Hematopoietic multipotent progenitor cell treated with erythropoietin and hydrocortisone succinate and interleukin-3 and kit ligand, for 15 days (in vitro differentiated cells): ENCODE results near the gene RABGAP1L.
A peak's percentile ranks its signal among the peaks of the same experiment; 100 is the strongest.
"Not testable (repeated sequence)": the region's sequence is repeated elsewhere in the genome, so short reads cannot be mapped to it uniquely, and the experiment has no call there.

Experiments
- DNase-seq: peaks from one replicate; pipeline ENCODE4 v3.0.0-alpha.2; 2015; ENCODE audit warnings: low spot score

The RABGAP1L gene

DNA sequence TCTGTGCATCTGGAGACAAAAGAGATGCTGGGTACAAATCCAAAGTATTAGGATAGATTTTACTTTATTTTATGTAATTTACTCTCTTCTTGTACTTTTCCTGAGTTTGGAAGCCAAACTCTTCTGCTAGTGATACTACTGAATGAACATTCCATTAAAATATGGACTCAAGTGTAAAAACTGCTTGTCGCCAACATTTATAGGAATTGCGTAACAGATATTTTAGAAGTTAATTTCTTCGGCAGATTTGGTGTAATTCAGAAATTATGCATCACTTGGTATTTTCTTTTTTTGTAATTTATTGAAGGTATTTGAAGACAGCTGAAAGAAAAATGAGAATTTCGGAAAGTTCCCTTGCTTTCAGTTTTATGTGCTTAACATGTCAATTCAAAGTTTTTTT lies 137.0 kb downstream of the RABGAP1L start:
- DNase-seq: no peak

DNA sequence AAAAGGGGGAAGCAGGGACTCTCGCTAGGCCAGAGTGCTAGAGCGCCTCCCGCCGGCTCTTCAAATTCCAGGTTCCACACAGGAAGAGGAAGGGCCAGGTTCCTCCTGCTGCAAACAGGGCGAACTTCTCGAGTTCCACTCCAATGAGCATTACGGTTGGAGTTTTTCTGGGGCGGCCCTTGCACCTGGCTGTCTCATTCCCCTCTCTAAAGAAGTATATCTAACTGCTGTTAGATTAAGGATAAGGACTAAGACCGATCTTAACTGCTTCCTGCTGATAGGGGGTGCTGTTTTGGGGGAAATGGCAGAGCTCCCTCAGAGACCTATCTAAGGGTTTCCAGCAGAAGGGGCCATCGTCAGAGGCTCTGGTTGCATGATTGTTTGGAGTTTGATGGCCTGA lies 138.0 kb downstream of the RABGAP1L start:
- no peak for DNase-seq

DNA sequence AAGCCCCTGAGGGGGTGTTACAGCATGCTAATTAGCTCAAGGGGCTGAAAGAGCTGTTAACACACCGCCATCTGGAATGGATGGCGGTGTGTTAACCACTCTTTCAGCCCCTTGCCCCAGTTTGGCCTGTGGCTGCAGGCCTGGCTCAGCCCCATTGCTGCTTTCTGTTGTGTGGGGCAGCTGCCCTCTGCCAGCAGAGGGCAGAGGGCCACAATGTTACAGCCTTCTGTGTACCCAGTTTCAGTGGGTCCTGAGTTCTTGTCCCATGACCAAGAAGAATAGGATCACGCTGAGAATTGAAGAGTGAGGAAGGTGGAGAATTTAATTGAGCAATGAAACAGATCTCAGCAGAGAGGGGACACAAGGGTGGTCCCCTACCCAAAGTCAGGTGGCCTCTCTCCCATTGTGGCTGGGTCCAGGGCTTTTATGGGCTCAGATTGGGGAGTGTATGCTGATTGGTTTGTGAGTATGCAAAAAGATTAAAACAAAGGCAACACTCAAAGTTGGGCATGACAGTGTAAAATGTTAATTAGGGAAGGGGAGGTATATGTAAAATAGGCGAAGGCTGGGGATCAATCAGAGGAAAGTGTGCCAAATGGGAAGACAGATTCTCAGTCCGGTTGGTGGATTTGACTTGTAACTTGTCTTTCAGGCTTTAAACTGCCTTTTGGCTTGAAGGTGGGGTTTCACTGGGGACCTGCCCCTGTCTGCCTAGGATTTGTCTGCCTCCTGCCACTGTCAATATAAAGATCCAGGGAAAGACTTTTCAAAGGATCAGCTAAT lies 142.2 kb downstream of the RABGAP1L start:
- no peak for DNase-seq

DNA sequence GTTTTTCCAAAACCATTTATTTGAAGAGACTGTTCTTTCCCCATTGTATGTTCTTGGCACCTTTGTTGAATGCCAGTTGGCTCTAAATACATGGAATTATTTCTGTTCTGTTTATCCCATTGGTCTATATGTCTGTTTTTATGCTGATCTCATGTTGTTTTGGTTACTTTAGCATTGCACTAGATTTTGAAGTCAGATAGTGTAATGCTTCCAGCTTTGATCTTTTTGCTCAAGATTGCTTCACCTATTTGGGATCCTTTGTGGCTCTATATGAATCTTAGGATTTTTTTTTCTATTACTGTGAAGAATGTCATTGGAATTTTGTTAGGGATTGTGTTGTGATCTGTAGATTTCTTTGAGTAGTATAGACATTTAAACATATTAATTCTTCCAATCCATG lies 149.3 kb downstream of the RABGAP1L start:
- DNase-seq: no peak

DNA sequence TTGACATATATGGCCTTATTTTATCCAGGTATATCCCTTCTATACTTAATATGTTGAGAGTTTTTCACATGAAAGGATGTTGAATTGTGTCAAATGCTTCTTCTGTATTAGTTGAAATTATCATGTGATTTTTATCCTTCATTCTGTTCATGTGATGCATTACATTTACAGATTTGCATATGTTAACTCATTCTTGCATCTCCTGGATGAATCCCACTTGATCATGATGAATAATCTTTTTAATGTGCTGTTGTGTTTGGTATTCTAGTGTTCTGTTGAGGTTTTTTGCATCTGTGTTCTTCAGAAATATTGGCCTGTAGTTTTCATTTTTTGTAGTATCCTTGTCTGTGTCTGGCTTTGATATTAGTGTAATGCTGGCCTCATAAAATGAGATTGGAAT lies 150.2 kb downstream of the RABGAP1L start:
- DNase-seq: no peak

DNA sequence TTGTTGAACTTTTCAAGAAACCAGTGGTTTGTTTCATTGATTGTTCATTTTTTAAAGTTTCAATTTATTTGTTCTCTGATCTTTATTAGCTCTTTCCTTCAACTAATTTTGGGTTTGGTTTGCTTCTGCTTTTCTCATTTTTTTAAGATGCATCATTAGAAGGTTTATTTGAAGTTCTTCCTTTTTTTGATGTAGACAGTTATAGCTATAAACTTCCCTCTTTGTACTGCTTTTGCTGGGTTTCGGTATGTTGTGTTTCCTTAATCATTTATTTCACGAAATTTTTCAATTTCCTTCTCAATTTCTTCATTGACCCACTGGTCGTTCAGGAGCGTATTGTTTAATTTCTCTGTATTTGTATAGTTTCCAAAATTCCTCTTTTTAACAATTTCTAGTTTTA lies 155.1 kb downstream of the RABGAP1L start:
- no peak for DNase-seq

DNA sequence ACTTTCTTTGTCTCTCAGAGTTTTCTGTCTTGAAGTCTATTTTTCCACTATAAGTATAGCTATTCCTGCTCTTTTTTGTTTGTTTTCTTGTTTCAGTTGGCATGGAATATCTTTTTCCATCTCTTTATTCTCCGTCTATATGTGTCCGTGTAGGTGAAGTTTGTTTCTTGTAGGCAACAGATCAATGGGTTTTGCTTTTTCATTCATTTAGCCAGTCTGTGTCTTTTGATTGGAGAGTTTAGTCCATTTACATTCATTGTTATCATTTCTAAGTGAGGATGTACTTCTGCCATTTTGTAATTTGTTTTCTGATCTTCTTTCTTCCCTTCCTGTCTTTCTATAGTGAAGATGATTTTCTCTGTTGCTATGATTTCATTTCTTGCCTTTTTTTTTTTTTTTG lies 155.9 kb downstream of the RABGAP1L start:
- DNase-seq: no peak

DNA sequence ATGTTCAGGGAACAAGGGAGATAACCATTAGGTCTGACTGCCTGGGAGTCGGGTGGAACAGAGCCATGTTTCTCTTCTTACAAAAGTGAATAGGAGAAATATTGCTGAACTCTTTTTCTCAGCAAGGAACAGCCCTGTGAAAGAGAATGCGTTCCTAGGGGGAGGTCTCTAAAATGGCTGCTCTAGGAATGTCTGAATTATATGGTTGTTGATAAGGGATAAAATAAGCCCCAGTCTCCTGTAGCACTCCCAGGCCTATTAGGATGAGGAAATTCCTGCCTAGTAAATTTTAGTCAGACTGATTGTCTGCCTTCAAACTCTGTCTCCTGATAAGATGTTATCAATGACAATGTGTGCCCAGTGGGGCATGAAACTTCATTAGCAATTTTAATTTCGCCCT lies 161.6 kb downstream of the RABGAP1L start:
- not testable (repeated sequence) for DNase-seq

DNA sequence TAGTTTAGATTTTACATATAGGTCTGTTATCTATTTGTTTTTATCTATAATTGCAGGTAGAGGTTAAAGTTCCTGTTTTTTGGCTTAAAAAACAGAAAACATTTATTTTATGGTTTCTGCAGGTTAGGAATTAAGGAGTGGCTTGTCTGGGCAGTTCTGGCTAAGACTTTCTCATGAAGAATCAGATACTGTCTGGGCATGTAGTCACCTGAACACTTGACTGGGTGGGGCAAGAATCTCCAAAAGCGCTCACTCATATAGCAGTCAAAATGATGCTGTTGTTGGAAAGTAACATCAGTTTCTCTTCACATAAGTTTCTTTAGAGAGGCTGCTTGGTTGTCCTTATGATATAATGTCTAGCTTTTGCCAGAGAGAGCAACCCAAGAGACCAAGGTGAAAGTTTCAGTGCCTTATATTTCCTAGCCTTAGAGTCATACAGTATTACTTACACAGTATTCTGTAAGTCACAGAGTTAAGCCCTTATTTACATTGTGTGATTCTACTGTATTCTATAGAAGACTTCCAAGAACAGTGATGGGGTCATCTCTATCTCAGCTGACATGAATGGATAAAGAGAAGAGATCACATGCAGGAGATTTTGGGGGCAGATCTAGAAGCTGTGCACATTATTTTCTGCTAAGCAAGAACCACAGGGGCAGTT lies 163.0 kb downstream of the RABGAP1L start:
- DNase-seq: no peak

DNA sequence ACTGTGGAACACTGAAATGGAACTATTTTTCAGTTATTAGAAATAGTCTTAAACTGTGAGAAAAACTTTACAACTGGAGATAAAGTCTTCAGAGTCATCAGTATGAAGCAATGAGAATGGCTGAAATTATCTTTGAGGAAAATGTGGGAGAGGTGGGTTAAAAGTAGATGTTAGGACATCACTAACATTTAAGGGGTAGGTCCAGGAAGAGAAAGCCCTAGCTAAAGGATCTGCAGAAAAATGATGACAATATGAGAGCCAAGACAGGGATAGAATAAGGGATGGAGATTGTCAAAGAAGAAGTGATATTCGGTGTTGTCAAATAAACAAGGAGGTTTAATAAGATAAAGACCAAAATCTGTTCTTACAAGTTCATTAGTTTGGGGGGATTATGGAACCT lies 165.2 kb downstream of the RABGAP1L start:
- no peak for DNase-seq

DNA sequence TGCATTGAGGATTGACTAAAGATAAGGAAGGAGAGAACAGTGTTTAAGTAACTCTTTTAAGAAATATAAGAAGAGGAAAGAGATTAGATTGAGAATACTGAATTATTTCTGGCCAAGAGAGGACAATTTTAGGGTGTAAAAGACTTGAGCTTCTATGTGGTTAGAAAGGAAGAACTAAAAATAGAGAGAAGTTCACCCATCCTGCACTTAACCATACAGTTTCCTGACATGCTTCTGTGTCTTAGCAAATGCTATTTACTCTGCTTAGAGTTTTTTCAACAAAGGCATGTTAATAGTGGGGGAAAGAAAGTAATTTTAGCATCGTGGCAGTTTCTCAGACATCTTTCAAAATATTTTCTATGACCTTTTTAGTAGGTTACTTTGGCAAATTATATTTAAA lies 165.6 kb downstream of the RABGAP1L start:
- DNase-seq: no peak

DNA sequence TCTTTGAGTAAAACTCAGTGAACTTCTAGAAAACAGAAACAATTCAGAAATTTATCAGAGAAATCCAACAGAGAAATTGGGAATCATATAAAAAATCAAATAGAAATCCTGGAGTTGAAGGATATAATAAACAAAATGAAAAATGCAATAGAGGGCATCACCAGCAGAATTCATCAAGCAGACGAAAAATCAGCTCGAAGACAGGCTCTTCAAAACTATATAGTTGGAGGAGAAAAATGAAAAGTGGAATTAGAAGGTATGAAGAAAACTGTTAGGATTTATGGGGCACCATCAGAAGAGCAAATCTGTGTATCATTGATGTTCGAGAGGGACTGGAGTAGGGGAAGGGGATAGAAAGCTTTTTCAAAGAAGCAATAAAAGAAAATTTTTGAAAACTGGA lies 167.0 kb downstream of the RABGAP1L start:
- no peak for DNase-seq

DNA sequence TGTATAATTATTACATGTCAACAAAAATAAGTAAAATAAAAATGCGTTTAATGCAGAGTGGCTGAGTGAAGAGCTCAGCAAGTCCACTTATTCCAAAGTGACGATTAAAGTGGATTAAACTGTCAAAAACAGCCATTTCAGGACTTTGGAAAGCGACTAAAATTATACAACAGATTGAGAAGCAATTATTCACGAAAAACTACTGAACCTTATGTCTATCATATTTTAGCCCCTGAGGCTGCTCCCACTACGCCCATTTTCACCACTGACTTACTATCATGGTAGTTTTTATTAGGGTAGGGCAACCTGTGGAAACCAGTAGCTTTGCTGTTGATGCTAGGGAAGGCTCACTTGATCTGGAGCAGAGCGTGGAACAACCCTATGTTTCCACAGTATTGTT lies 174.1 kb downstream of the RABGAP1L start:
- DNase-seq: no peak

DNA sequence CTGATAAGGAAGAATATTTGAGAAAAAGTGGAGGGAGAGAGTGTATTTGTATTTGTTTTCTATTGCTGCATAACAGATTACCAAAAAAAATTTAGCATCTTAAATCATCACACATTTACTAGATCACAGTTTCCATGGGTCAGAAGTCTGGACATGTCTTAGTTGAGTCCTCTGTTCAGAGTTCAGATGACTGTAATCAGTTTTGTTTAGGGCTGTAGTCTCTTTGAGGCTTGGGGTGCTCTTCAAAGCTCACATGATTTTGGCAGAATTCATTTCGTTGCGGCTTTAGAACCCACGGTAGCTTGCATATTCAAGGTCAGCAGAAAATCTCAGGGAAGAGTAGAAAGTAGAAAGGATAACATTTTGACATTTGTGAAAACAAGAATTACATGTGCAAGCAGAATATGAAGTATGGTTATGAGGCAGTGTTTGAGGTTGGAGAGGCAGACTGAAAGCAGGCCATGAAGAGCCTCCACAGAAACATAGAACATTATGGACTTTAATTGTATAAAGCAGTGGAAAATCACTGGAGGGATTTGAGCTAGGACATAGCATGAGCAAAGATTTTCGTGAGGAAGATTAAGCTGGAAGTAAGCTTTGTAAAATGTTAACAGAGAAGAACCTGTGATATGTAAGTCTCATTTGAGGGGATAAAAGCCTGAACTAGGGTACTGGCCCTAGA lies 177.8 kb downstream of the RABGAP1L start:
- no peak for DNase-seq

DNA sequence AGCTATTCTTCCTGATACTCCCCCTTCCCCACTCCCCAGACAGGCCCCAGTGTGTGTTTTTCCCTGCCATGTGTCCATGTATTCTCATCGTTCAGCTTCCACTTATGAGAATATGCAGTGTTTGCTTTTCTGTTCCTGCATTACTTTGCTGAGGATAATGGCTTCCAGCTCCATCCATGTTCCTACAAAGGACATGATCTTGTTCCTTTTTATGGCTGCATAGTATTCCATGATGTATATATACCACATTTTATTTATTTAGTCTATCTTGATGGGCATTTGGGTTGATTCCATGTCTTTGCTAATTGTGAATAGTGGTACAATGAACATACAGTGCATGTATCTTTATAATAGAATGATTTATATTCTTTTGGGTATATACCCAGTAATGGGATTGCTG lies 181.1 kb downstream of the RABGAP1L start:
- DNase-seq: not testable (repeated sequence)

DNA sequence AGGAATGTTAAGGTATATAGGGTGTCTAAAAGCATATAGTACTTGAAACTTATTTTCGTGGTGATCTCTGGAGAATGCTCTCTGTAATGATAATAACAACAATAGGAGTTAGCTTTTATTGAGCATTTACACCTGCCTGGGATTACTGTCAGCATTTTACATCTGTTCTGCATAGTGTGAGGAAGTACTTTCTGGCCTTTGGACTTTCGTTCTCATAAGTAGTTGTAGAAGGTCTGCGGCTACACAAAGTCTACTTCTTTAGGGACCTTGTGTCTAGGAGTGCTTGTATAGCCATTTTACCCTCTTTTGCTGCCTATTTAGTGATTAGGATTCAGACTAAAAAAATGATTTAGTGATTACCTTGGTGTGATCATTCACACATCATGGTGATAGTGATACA lies 184.8 kb downstream of the RABGAP1L start:
- DNase-seq: no peak

DNA sequence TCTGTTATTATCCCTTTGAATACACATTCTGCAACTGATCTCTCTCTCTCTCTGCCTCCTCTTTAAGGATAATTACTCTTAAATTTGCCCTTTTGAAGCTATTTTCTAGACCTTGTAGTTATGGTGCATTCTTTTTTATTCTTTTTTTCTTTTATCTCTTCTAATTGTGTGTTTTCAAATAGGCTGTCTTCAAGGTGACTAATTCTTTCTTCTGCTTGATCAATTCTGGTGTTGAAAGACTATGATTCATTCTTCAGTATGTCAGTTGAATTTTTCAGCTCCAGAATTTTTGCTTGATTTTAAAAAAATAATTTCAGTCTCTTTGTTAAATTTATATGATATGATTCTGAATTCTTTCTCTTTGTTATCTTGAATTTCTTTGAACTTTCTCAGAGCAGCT lies 192.8 kb downstream of the RABGAP1L start:
- DNase-seq: no peak

DNA sequence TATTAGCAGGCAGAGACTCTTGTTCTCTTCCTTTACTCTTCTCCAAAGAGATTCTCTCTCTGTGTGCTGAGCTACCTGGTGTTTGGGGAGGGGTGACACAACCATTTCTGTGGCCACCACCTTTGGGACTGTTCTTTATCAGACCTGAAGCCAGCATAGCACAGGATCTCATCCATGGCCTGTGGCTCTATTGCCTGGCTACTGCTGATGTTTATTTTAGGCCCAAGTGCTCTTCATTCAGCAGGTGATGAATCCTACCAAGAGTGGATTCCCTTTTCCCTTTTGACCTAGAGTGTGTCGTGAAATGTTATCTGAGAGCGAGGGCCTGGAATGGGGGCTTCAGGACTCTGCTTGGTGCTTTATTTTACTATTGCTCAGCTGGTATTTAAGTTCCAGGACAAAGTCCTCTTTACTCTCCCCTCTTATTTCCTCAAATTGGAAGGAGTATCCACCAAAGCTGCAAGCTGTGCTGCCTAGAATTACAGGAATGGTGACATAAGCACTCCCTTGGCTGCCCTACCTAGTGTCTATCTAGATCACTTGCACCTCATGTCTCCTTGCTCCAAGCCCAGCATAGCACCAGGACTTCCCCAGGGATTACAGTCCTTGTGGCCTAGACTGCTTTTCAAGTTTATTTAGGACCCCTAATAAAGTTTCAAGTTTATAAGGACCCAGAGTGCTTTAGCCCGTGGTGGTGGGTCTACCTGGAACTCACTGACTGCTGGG lies 193.7 kb downstream of the RABGAP1L start:
- no peak for DNase-seq

DNA sequence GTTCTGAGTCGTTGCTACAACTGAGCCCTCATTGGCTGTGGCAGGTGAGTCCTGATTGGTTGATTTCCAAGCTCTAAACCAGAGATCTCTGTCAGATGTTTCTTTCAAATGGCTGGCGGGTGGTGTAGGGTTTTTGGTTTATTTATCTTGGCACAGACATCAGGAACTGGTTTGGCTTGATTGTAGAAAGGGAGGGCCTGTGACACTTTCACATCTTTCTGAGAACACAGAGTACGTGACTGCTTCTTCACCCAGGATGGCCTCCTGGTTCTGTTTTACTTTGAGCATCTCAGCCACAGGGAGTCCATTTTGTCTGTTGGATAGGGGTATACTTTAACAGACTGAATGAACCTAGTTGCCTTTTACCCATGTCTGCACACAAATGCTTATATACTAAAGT lies 199.0 kb downstream of the RABGAP1L start:
- DNase-seq: no peak

DNA sequence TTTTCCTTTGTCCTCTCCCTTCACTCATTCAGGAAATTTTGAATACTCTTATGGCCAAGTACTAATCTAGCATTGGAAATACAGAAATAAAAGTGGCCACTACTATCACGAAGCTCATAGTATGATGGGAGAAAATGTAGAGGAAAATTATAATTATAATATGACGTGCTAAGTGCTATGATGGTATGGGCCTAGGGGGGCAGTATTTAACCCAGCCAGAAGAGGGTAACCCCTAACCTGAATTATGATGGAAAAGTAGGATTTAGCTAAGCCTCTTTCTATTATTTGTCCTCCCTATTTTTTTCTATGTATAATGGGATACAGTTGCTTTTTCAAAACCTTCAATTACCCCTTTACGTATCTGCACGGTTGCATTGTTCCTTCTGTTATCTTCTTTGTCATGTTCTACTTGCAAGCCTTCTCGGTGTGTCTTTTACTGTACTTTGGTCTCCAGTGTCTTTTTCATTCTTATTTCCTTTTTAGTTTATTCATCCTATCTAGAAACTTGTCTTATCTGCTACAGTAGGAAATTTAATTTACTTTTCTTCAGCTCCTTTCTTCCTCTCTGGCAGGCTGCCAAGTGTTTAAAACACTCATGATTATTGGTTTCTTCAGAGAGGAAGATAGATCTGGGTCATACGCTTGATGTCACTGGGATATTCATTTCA lies 199.6 kb downstream of the RABGAP1L start:
- DNase-seq: peak; percentile 33

DNA sequence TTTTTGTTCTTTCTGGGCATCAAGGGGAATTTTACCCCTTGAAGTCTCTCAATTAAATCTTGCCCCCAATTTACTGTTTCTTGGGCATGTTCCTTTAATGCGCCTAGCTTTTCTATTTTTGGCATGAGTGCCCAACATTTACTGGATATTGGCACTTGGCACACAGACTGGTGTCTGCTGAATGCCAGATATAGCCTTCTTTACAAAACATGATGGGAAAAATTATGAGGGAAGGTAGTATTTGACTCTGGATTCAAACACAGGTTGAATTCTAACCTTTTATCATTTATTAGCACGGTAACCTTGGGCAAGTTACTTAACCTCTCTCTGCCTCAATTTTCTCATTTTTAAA lies 200.1 kb downstream of the RABGAP1L start:
- no peak for DNase-seq
